Breast epithelium (tissue), 3 donors: ENCODE data around the gene WFIKKN1.

Experiments used
- POLR2AphosphoS5 ChIP-seq, 3 donors: sonication (generic); formaldehyde crosslinking; IDR thresholded peaks; one replicate each; pipeline ENCODE4 v1.6.1; 2017; ENCODE audit warnings: antibody characterized with exemption in 3 of 3
- TF ChIP-seq, protein P1 (sequence below), 3 donors: fragments of 450-650 bp; IDR thresholded peaks; one replicate each; pipeline ENCODE4 v1.5.1; 2016 to 2017; ENCODE audit warnings: antibody characterized with exemption in 3 of 3, mild to moderate bottlenecking in 3 of 3, moderate library complexity in 3 of 3

DNA sequence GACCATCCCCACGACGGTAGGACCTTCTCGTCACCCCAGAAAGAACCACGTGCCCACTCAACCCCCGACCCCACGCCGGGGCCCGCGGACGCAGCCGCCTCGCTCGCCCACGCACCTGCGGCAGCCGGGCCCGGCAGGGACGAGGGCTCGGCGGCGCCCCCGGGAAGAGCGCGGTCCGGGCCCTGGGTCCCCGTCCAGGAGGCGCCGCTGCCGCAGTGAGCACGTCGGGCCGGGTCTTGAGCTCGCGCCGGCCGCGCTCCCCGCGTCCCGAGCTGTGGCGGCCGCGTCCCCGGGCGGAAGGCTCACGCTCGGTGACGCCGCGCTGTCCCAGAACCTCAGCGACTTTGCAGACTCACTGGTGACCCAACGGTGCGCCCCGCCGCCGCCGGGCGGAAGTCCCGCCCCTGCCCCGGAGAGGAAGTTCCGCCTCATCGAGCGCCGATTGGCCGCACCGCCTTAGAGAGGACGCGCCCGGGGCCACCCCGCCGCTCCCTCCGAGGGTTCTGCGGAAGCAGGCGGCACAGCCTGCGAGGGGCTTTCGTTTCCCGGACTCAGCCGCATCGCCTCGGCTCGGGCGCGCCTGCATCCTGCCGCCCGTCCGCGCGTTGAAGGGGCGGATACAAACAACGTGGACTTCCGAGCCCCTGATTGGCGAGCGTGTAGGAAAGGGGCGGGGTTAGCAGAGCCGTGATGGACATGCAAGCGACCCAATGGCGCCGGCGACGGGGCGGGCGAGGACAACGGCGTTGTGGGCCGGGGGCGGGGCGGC lies 41.7 kb upstream of the WFIKKN1 start:
- TF ChIP-seq, protein P1, sequence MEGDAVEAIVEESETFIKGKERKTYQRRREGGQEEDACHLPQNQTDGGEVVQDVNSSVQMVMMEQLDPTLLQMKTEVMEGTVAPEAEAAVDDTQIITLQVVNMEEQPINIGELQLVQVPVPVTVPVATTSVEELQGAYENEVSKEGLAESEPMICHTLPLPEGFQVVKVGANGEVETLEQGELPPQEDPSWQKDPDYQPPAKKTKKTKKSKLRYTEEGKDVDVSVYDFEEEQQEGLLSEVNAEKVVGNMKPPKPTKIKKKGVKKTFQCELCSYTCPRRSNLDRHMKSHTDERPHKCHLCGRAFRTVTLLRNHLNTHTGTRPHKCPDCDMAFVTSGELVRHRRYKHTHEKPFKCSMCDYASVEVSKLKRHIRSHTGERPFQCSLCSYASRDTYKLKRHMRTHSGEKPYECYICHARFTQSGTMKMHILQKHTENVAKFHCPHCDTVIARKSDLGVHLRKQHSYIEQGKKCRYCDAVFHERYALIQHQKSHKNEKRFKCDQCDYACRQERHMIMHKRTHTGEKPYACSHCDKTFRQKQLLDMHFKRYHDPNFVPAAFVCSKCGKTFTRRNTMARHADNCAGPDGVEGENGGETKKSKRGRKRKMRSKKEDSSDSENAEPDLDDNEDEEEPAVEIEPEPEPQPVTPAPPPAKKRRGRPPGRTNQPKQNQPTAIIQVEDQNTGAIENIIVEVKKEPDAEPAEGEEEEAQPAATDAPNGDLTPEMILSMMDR (IDR thresholded peaks at IDR 0.05): no peak
- TF ChIP-seq POLR2AphosphoS5 (IDR thresholded peaks at IDR 0.05): peak in 2 of 3 donors; percentile 45 to 74
